Measurements from ENCODE around the gene CROCC2.
A peak's percentile ranks its signal among the peaks of the same experiment; 100 is the strongest.

Gene CROCC2

GRCh38 chr2:240909216-240909974 lies 3.3 kb downstream of the CROCC2 start:
- DNase-seq: no peak

DNA sequence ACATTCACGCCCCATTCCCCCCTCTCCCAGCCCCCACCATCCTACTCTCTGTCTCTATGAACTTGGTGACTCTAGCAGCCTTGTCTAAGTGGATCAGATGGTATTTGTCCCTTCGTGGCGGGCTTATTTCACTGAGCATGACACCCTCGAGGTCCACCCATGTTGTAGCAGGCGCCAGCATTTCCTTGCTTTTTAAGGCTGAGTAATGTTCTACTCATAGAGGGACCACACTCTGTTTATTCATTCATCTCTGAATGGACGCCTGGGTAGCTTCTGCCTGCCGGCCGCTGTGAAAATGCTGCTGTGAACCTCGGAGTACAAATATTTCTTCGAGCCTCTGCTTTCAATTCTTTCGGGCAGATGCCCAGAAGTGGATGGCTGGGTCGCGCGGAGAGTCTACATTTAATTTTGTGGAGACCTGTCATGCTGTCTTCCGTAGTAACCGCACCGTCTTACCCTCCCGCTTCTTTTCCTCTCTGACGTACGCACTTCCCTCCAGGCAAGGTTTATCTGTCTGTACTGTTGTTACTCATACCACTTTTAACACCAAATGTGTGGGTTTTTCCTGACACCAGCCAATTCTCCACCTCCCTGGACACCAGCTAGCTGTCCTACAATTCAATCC lies 5.6 kb downstream of the CROCC2 start:
- DNase-seq: no peak

DNA sequence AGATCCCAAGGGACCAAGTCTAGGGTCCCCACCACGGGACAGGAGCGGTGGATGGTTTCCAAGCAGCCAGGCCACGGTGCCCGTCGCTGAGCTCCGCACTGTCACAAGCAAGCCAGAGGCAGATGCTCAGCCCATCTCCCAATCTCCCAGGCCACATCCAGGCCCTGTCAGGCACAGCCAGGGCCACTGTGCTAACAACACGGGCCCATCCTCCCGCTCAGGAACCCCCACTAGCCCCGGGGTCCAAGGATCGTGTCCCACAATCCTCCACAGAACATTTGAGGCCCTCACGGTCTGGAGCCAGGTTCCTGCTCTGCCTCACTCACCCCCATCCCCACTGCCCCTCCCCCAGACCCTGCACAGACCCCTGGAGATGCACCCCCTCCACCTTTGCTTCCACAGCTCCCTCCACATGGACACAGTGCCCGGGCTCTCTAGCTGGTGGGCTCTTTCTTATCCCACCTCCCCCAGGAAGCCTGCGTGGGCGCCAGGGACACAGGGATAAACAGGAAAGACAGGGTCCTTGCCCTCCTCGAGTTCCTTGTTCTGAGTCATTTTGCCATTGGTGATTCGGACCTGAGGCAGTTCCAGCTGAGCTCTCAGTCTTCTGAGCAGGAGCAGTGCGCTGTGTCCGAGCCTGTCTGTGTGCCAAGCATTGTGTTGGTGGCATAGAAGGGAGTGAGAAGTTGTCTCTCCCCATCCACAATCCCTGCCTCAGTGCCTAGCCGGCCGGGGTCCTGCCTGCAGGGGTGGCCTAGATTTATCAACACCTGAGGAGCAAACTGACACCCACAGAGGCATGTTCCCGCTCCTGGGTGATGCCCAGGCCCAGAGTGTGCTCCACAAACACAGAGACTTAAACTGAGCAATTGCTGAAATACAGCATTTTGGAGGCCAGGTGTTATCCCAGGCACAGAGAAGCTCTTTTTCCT lies 7.0 kb downstream of the CROCC2 start:
- DNase-seq: no peak

GRCh38 chr2:240913810-240914644 lies 7.9 kb downstream of the CROCC2 start:
- peak in 10 of 14 donors; percentile 4 to 72 (median 21) for DNase-seq

DNA sequence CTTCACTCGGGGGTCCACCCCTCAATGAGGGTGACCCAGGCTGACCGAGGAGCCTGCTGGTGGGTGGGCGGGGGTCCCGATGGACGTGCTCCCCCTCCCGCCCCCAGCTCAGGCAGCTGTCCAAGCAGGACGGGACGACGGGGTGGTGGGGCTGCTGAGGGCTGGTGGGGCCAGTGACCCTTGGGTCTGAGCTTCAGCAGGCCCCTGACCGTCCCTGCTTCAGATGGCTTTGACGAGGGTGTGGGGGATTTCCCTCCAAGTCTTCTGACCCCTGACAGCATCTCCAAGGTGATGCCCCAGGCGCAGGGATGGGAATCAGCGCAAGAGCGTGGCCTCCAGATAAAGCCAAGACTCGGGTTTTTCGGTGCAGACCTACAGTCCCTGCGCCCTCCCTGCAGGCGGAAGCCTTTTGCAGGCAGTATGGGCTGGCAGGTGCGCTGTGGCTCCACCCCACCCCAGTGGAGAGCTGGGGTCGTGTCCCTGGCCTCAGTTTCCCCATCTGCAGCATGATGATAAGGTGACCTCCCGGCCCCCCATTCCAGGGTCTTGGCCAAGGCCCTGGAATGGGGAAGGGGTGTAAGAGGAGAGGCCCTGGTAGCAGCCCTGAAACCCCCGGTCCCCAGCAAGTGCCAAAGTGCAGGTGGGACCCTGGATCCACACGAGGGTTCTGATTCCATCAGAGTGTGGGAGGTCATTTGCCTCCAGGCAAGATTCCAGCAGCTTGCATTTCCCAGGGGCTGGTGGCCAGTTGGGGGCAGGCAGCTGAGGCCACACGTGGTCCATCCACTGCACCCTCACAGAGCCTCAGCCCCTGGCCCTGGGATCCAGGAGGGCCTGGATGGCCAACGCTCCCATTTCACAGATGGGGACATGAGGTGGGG lies 8.7 kb downstream of the CROCC2 start:
- no peak for DNase-seq

- DNase-seq: no peak
Observed at GRCh38 chr2:240915526-240916341, 9.6 kb downstream of the CROCC2 start.

GRCh38 chr2:240916571-240917008 lies 10.5 kb downstream of the CROCC2 start:
- DNase-seq: peak in 1 of 14 donors; percentile 70

DNA sequence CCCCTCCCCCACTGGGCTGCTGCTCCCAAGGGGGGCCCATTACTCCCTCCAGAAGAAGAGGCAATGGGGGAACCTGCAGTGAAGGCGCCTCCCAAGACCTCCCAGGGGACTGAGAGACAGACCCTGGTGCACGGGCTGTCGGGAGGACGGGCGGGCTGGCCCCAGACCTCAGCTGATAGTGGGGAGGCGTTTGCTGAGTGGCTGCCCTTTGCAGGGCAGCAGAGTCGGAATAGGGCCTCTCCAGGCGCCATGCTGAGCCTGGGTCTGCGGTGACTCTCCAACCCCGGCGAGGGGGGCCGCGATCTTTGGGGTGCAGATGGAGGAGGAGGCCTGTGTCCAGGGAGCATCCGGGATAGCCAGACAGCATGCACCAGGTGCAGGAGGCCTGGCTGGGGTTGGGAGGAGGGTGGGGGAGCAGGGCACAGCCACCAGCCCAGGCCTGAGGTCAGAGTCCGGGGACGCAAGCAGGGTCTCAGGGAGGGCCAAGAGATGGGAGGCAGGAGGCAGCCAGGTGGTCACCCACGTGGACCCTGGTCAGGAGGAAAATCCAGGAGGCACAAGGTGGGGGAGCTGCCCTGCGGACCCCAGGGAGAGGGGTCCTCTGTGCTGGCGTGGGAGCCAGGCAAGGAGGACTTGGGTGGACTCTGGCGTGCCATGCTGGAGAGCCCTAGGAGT lies 11.0 kb downstream of the CROCC2 start:
- no peak for DNase-seq

- DNase-seq: no peak
Observed at GRCh38 chr2:240917684-240918257, 11.6 kb downstream of the CROCC2 start.

- no peak for DNase-seq
Observed at GRCh38 chr2:240918258-240919091, 12.3 kb downstream of the CROCC2 start.

DNA sequence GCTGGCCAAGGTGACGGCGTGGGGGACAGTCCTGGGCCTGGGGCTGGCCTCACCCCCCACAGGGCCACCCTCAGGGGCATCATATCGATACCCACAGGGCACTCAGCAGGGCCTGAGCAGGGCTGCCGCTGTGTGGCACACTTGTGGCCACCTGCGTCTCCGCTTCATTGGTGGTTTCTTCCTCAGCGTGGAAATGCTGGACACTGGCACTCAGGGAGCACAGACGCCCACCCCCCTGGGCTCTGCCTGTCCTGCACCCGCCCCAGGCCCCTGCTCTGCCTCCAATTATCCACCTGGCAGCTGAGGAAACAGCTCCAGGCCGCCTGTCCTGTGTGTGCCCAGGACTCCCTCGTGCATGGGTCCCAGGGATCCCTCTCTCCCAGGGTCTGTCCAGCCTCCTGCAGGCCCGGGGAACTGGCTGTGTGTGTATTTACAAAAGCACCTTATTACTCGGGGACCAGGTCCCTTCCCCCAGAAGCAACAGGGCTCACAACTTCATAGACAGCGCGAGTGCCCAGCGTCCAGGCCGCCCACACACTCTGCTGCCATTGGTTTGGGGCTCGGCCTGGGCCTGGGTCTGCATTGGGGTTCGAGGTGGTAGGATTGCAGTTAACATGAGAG lies 13.1 kb downstream of the CROCC2 start:
- no peak for DNase-seq

GRCh38 chr2:240919786-240920782 lies 13.9 kb downstream of the CROCC2 start:
- no peak for DNase-seq

GRCh38 chr2:240920783-240921231 lies 14.7 kb downstream of the CROCC2 start:
- no peak for DNase-seq

- DNase-seq: peak in 1 of 14 donors; percentile 55
Observed at GRCh38 chr2:240921311-240921994, 15.3 kb downstream of the CROCC2 start.

DNA sequence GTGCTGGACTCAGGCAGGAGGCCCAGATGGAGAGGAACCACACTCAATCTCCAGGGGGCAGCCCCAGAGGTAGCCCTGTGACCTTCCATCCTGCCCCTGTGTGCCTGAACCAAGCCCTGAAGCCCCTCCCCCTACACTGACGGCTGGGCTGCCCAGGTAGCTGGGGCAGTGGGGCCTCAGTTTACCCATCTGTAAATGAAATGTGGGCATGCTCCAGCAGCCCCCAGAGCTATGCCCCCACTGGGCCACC lies 15.8 kb downstream of the CROCC2 start:
- no peak for DNase-seq
